T1000 (cell line): ENCODE data around the gene SMIM1.

Experiments
- DNase-seq: peaks from one replicate; lab custom pipeline; 2025; ENCODE audit warnings: mixed read lengths; lab: John Stamatoyannopoulos, UW

SMIM1 gene

GRCh38 chr1:3821908-3822307 lies 49.4 kb downstream of the SMIM1 start:
- no peak for DNase-seq

- DNase-seq = no peak
Observed at GRCh38 chr1:3822421-3822820, 49.9 kb downstream of the SMIM1 start.

GRCh38 chr1:3824650-3825049 lies 52.1 kb downstream of the SMIM1 start:
- DNase-seq = no peak

GRCh38 chr1:3825356-3825755 lies 52.8 kb downstream of the SMIM1 start:
- DNase-seq = no peak
